K562 treated with DMSO at 1 percent for 4 hours (cell line): Measurements from ENCODE around the gene PHYKPL. TPM values are rescaled to one million over a fixed set of nuclear protein-coding genes. Genes with fewer than 3 reads are reported as not detected.

Experiments
- total RNA-seq: library from RNA; unstranded; fragments of 300-600 nt; gene quantifications from 2 replicates; pipeline ENCODE4 v1.2.3, GENCODE V29; 2022; ENCODE audit not compliant: insufficient read depth

The PHYKPL gene
- total RNA-seq, result 27.9 and 37.0 TPM in 2 replicates

GRCh38 chr5:178232124-178232919, at the start of gene PHYKPL:
Gene PHYKPL, minus strand, starts transcription at chr5:178232802. Its CDS starts 252 bp downstream, at chr5:178232550.

DNA sequence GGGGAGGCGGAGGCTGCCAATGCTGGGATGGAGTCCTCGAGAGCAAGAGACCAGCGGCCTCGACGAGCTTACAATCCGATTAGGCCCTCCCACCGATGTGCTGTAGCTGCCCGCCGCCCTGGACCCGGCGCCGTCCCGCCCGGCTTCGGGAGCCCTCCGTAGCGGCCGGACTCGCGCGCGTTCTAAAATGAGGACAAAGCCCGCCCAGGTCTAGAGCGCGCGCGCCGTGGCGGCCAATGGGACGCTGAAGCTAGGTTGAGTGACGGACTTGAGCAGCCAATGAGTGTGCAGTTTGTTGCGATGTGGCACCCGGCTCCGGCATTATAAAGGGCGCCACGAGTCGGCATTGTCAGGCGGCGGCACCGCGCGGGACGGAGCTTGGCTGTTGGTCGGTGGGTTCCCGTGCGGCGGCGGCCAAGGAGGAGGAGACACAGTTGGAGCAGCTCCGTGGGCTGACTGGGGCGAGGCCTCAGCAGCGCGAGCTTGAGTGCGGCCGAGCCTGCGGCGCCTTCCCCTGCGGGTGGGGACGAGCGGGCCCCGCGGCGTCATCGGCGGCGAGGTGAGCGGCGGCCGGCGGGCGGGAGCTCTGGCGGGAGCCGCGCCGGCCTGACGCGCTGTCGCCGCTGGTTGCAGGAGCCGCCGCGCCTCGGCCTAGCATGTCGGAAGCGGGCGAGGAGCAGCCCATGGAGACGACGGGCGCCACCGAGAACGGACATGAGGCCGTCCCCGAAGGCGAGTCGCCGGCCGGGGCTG, 28.2 kb downstream of the PHYKPL start, which contains the start of gene HNRNPAB:
HNRNPAB (plus strand) TSS at position 352 of the 753 bp plus-strand sequence; CDS start at position 657, 305 bp downstream.

GRCh38 chr5:178187014-178187413, 45.6 kb downstream of the PHYKPL start, which contains the start of gene GMCL2:
Gene GMCL2, minus strand, starts transcription at chr5:178187371. Its CDS starts 72 bp downstream, at chr5:178187299.

Other genes starting within 250 kb of the PHYKPL start
- not detected in 2 replicates for gene PROP1, start 236.6 kb downstream of the PHYKPL start, total RNA-seq
- gene N4BP3, start 119.3 kb downstream of the PHYKPL start, total RNA-seq, result 3.8 and 4.3 TPM in 2 replicates
- 28.8 and 38.7 TPM in 2 replicates for gene RMND5B, start 101.8 kb downstream of the PHYKPL start, total RNA-seq
- gene NHP2, start 78.9 kb downstream of the PHYKPL start, total RNA-seq, result 148 and 152 TPM in 2 replicates
- gene GMCL2, start 45.4 kb downstream of the PHYKPL start, total RNA-seq, result not detected in 2 replicates
- gene HNRNPAB, start 28.3 kb downstream of the PHYKPL start, total RNA-seq, result 183 and 184 TPM in 2 replicates